Left renal pelvis (tissue), 4 donors: ENCODE measurements around the gene NECAB3. TPM values are rescaled to one million over a fixed set of nuclear protein-coding genes. Genes with fewer than 3 reads are reported as not detected.

ENCODE experiments used
- DNase-seq, 4 donors: peaks; one replicate each; pipeline ENCODE4 v3.0.0-alpha.2; 2013; ENCODE audit warnings: low read depth in 4 of 4, low spot score in 3 of 4
- polyA plus RNA-seq, 4 donors: library from polyadenylated mRNA; unstranded; fragments of 120-200 nt; gene quantifications; one replicate each; pipeline ENCODE4 v1.2.1, GENCODE V29; 2013; ENCODE audit not compliant: insufficient read length in 4 of 4

NECAB3 gene
- polyA plus RNA-seq, 4 donors = 13.1 to 21.9 (median 13.7) TPM

GRCh38 chr20:33627577-33628216 lies 46.5 kb downstream of the NECAB3 start:
- no peak for DNase-seq

GRCh38 chr20:33626190-33626589 lies 48.0 kb downstream of the NECAB3 start:
- no peak for DNase-seq

GRCh38 chr20:33624399-33624798 lies 49.8 kb downstream of the NECAB3 start:
- no peak for DNase-seq

GRCh38 chr20:33622705-33623365 lies 51.4 kb downstream of the NECAB3 start:
- DNase-seq = no peak

GRCh38 chr20:33621717-33622400 lies 52.4 kb downstream of the NECAB3 start:
- no peak for DNase-seq

- DNase-seq = no peak
These were observed 62.2 kb downstream of the NECAB3 start for GRCh38 chr20:33612001-33612400.

GRCh38 chr20:33611106-33611505 lies 63.1 kb downstream of the NECAB3 start:
- DNase-seq = no peak

- DNase-seq = no peak
These were observed 64.7 kb downstream of the NECAB3 start for GRCh38 chr20:33609504-33609903.

Other genes with a start within 250 kb of the NECAB3 start
- 10 to 100 TPM in 2 of 4 donors, 1 to 10 TPM in 2; 9.2 to 11.4 (median 10.2) TPM for gene SNTA1, start 230.7 kb downstream of the NECAB3 start, polyA plus RNA-seq
- gene CBFA2T2, start 184.3 kb downstream of the NECAB3 start, polyA plus RNA-seq = 10 to 100 TPM; 21.5 to 31.5 (median 26.1) TPM
- gene C20orf144, start 12.1 kb downstream of the NECAB3 start, polyA plus RNA-seq = under 1 TPM; 0.19 to 0.45 (median 0.26) TPM
- gene ACTL10, start 7.5 kb downstream of the NECAB3 start, polyA plus RNA-seq = under 1 TPM; 0.26 to 0.79 (median 0.49) TPM
- 10 to 100 TPM in 3 of 4 donors, 1 to 10 TPM in 1; 9.8 to 14.2 (median 11.7) TPM for gene E2F1, start 12.0 kb upstream of the NECAB3 start, polyA plus RNA-seq
- gene PXMP4, start 45.9 kb upstream of the NECAB3 start, polyA plus RNA-seq = 10 to 100 TPM in 1 of 4 donors, 1 to 10 TPM in 3; 8.3 to 14.5 (median 9.0) TPM
- 1 to 10 TPM; 2.0 to 4.6 (median 2.9) TPM for gene ZNF341, start 57.6 kb upstream of the NECAB3 start, polyA plus RNA-seq
- gene CHMP4B, start 136.9 kb upstream of the NECAB3 start, polyA plus RNA-seq = 100 to 1,000 TPM in 2 of 4 donors, 10 to 100 TPM in 2; 82.7 to 111 (median 104) TPM